HG02759 (cell line): ENCODE results near the gene ASCC1.

ENCODE experiments used
- ATAC-seq: cut with Tn5 transposase; IDR thresholded peaks from one replicate; pipeline ENCODE4 v1.9.1; 2021; ENCODE audit warnings: mild to moderate bottlenecking, moderate library complexity; ENCODE audit not compliant: unreplicated experiment

ASCC1 gene

GRCh38 chr10:72215611-72216549, at the start of gene ASCC1, which contains the start of gene ANAPC16:
ASCC1 (minus strand) TSS chr10:72216276; CDS start chr10:72213298, 2,978 bp downstream.
ANAPC16 (plus strand) TSS chr10:72216012; CDS start chr10:72223915, 7,903 bp downstream.
- peak; percentile 91 for ATAC-seq

GRCh38 chr10:72265508-72265907, 49.4 kb upstream of the ASCC1 start:
- no peak for ATAC-seq

- no peak for ATAC-seq
Observed at GRCh38 chr10:72264536-72264935, 48.5 kb upstream of the ASCC1 start.

- ATAC-seq = no peak
Observed at GRCh38 chr10:72263613-72264241, 47.7 kb upstream of the ASCC1 start.

- ATAC-seq = peak; percentile 13
Observed at GRCh38 chr10:72261784-72262404, 45.8 kb upstream of the ASCC1 start.

- peak; percentile 47 for ATAC-seq
Observed at GRCh38 chr10:72260976-72261783, 45.1 kb upstream of the ASCC1 start.

GRCh38 chr10:72260239-72260975, 44.3 kb upstream of the ASCC1 start:
- ATAC-seq = peak; percentile 67

- ATAC-seq = no peak
Observed at GRCh38 chr10:72259491-72260238, 43.6 kb upstream of the ASCC1 start.

GRCh38 chr10:72258617-72259016, 42.5 kb upstream of the ASCC1 start:
- ATAC-seq = no peak

- no peak for ATAC-seq
Observed at GRCh38 chr10:72257051-72257892, 41.2 kb upstream of the ASCC1 start.

- no peak for ATAC-seq
Observed at GRCh38 chr10:72255977-72256729, 40.1 kb upstream of the ASCC1 start.

GRCh38 chr10:72254813-72255568, 38.9 kb upstream of the ASCC1 start:
- ATAC-seq = no peak

GRCh38 chr10:72253578-72253977, 37.5 kb upstream of the ASCC1 start:
- no peak for ATAC-seq

- ATAC-seq = no peak
Observed at GRCh38 chr10:72252972-72253371, 36.9 kb upstream of the ASCC1 start.

GRCh38 chr10:72251635-72252034, 35.6 kb upstream of the ASCC1 start:
- no peak for ATAC-seq

- no peak for ATAC-seq
Observed at GRCh38 chr10:72250666-72251065, 34.6 kb upstream of the ASCC1 start.
